Natural killer cell (primary cell): ENCODE measurements around the gene DAAM2. TPM values are rescaled to one million over a fixed set of nuclear protein-coding genes. Genes with fewer than 3 reads are reported as not detected.

Experiments used
- ATAC-seq, 3 donors: fragments of 150-1000 bp in 2 of 3; fragments of 200-7000 bp in 1 of 3; cut with Tn5 transposase; 1 replicate in 1 of 3; 2 replicates in 2 of 3; pipeline ENCODE4 v1.10.0; 2021; ENCODE audit warnings: mild to moderate bottlenecking in 2 of 3, moderate library complexity in 2 of 3
- DNase-seq, 2 donors: peaks; one replicate each; pipeline versions ENCODE4 v3.0.0 to v3.0.0-alpha.2; 2013 to 2021; ENCODE audit warnings: mixed read lengths in 1 of 2
- H3K27ac ChIP-seq: one replicate; pipeline ENCODE4 v1.5.1; 2013; ENCODE audit warnings: mild to moderate bottlenecking, low read length
- H3K27me3 ChIP-seq: one replicate; pipeline ENCODE4 v1.6.1; 2013; ENCODE audit warnings: low read length; ENCODE audit not compliant: control insufficient read depth, insufficient read depth
- H3K36me3 ChIP-seq: one replicate; pipeline ENCODE4 v1.6.1; 2013; ENCODE audit warnings: low read length; ENCODE audit not compliant: control insufficient read depth, insufficient read depth
- H3K4me1 ChIP-seq: one replicate; pipeline ENCODE4 v1.6.1; 2013; ENCODE audit warnings: low read length; ENCODE audit not compliant: control insufficient read depth, insufficient read depth
- H3K4me3 ChIP-seq: one replicate; pipeline ENCODE4 v1.5.1; 2013; ENCODE audit warnings: low read length
- H3K9me3 ChIP-seq: one replicate; pipeline ENCODE4 v1.6.1; 2013; ENCODE audit warnings: low read length; ENCODE audit not compliant: control insufficient read depth, insufficient read depth
- H3K27ac Mint-ChIP-seq, 2 donors: one replicate each; pipeline ENCODE4 v1.8.0; 2022; ENCODE audit warnings: mild to moderate bottlenecking in 2 of 2, mixed read lengths in 2 of 2, moderate library complexity in 1 of 2
- H3K27me3 Mint-ChIP-seq, 2 donors: one replicate each; pipeline ENCODE4 v1.8.0; 2022; ENCODE audit warnings: low read depth in 2 of 2, mixed read lengths in 2 of 2
- H3K36me3 Mint-ChIP-seq: one replicate; pipeline ENCODE4 v1.8.0; 2022; ENCODE audit warnings: mixed read lengths
- H3K4me1 Mint-ChIP-seq, 2 donors: one replicate each; pipeline ENCODE4 v1.8.0; 2022; ENCODE audit warnings: mixed read lengths in 2 of 2
- H3K4me3 Mint-ChIP-seq: one replicate; pipeline ENCODE4 v1.8.0; 2022; ENCODE audit warnings: mild to moderate bottlenecking, moderate library complexity, mixed read lengths
- H3K9me3 Mint-ChIP-seq, 2 donors: one replicate each; pipeline ENCODE4 v1.8.0; 2022; ENCODE audit warnings: mixed read lengths in 2 of 2
- CTCF ChIP-seq: fragments of 200-600 bp; IDR thresholded peaks from one replicate; pipeline ENCODE4 v1.8.0; 2022; ENCODE audit warnings: antibody characterized with exemption
- WGBS: methylation state at CpG from one replicate; pipeline ENCODE4 v1.1.7; 2013; ENCODE audit warnings: missing lambda C conversion rate; ENCODE audit not compliant: insufficient coverage; 5-methylcytosine and 5-hydroxymethylcytosine counted together
- intact Hi-C: fragments of 100-400 bp; cut with micrococcal nuclease; formaldehyde crosslinking; loops from one replicate; pipeline ENCODE4 v1.14.2; 2022
- total RNA-seq, 4 donors: library from RNA; stranded (reverse); fragments of 120-200 nt in 1 of 4; gene quantifications; one replicate each; pipeline versions ENCODE4 v1.2.3 to v1.2.4, GENCODE V29; 2013 to 2022

Gene DAAM2
- total RNA-seq, 3 donors from 2014 or later (not counting 1 experiment from before 2014, with no cell fraction given): not detected

DNA sequence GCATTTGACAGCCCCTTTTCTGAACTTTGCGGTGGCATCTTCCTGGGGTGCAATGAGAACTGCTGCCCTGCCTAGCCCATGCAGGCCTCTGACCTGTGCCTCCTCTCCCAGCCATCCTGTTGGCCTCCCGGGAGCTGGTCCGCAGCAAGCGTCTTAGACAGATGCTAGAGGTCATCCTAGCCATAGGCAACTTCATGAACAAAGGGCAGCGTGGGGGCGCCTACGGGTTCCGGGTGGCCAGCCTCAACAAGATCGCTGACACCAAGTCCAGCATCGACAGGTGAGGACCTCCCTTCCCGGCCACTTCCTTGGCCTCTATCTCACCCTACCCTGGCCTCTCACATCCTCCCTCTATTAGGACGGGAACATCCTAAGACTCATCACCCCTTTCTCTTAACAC, 104.5 kb downstream of the DAAM2 start:
- H3K4me3 Mint-ChIP-seq: no peak overlapping the region
- no peak overlapping the region for H3K27ac Mint-ChIP-seq
- no peak for DNase-seq
- no peak for ATAC-seq
- H3K27me3 ChIP-seq: no peaks in the 10 kb centered on the region
- H3K4me1 Mint-ChIP-seq: no peaks in the 10 kb centered on the region
- H3K27me3 Mint-ChIP-seq: peaks cover 11 to 18% of the 10 kb centered on the region in 2 donors
- H3K36me3 ChIP-seq: no peaks in the 10 kb centered on the region
- H3K4me3 ChIP-seq: no peak overlapping the region
- no peaks in the 10 kb centered on the region for H3K4me1 ChIP-seq
- H3K9me3 Mint-ChIP-seq: no peaks in the 10 kb centered on the region
- H3K27ac ChIP-seq: no peak overlapping the region
- H3K36me3 Mint-ChIP-seq: no peaks in the 10 kb centered on the region
- 85% methylated on average over 12 of the region's 12 CpGs for WGBS
- intact Hi-C loops: no loop called here
- no peaks in the 10 kb centered on the region for H3K9me3 ChIP-seq
- no peak for TF ChIP-seq CTCF

GRCh38 chr6:39897698-39898097, 105.5 kb downstream of the DAAM2 start:
- TF ChIP-seq CTCF: no peak
- intact Hi-C loops: no loop called here

GRCh38 chr6:39898625-39899024, 106.4 kb downstream of the DAAM2 start:
- no peaks in the 10 kb centered on the region for H3K4me1 ChIP-seq
- Mint-ChIP-seq H3K4me1 (no peaks in the 10 kb centered on the region), H3K9me3 (no peaks in the 10 kb centered on the region), H3K36me3 (no peaks in the 10 kb centered on the region), H3K27ac (no peak overlapping the region), H3K4me3 (no peak overlapping the region), H3K27me3 (peaks cover 8 to 11% of the 10 kb centered on the region in 2 donors)
- H3K27ac ChIP-seq: no peak overlapping the region
- no peak overlapping the region for H3K4me3 ChIP-seq
- intact Hi-C loops: no loop called here
- H3K9me3 ChIP-seq: no peaks in the 10 kb centered on the region
- no peak for ATAC-seq
- H3K27me3 ChIP-seq: no peaks in the 10 kb centered on the region
- DNase-seq: no peak
- 87% methylated on average over 4 of the region's 4 CpGs for WGBS
- H3K36me3 ChIP-seq: no peaks in the 10 kb centered on the region
- TF ChIP-seq CTCF: no peak

More at GRCh38 chr6:39897698-39898097, 105.5 kb downstream of the DAAM2 start:
- no peaks in the 10 kb centered on the region for H3K36me3 ChIP-seq
- no peaks in the 10 kb centered on the region for H3K4me1 Mint-ChIP-seq
- H3K27me3 ChIP-seq: no peaks in the 10 kb centered on the region
- DNase-seq: no peak
- no peak overlapping the region for H3K27ac Mint-ChIP-seq
- no peaks in the 10 kb centered on the region for H3K9me3 ChIP-seq
- H3K9me3 Mint-ChIP-seq: no peaks in the 10 kb centered on the region
- 73% methylated on average over 2 of the region's 3 CpGs for WGBS
- peaks cover 8 to 11% of the 10 kb centered on the region in 2 donors for H3K27me3 Mint-ChIP-seq
- H3K27ac ChIP-seq: no peak overlapping the region
- no peaks in the 10 kb centered on the region for H3K36me3 Mint-ChIP-seq
- H3K4me1 ChIP-seq: no peaks in the 10 kb centered on the region
- no peak for ATAC-seq
- H3K4me3 Mint-ChIP-seq: no peak overlapping the region
- no peak overlapping the region for H3K4me3 ChIP-seq

DNA sequence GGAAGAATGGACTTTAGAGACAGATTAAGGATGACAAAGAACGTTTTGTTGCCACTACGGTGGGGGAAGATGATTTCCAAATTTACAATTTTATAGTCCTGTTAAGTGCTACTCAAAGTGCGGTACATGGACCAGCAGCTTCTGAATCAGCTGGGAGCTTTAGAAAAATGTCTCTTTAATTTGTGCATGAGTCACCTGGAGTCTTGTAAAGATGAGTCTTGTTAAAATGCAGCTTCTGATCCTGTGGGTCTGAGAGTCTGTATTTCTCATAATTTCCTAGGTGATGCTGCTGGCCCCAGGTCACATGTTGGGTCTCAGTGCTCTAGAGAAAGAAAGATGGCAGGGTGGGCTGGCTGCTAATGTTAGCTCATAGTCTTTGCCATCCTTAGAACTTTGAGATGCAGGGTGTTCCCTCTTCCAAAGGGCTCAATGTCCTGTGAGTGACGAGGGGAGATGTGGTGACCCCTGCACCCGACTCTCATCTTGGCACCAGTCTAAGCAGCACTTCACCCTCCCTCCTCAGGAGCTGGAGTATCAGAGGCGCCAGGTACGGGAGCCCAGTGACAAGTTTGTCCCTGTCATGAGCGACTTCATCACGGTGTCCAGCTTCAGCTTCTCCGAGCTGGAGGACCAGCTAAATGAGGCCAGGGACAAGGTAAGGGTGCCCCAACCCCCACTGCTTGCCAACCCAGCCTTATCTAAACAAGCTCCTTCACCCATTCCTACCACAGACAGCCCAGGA, 107.5 kb downstream of the DAAM2 start:
- Mint-ChIP-seq H3K9me3 (no peaks in the 10 kb centered on the region), H3K27me3 (peaks cover 8 to 11% of the 10 kb centered on the region in 2 donors), H3K36me3 (no peaks in the 10 kb centered on the region), H3K27ac (no peak overlapping the region), H3K4me3 (no peak overlapping the region), H3K4me1 (no peaks in the 10 kb centered on the region)
- DNase-seq (no peak), ATAC-seq (no peak)
- H3K4me1 ChIP-seq: no peaks in the 10 kb centered on the region
- H3K36me3 ChIP-seq: no peaks in the 10 kb centered on the region
- no peaks in the 10 kb centered on the region for H3K9me3 ChIP-seq
- H3K27ac ChIP-seq: no peak overlapping the region
- intact Hi-C loops: no loop called here
- H3K27me3 ChIP-seq: no peaks in the 10 kb centered on the region
- no peak for TF ChIP-seq CTCF
- 87% methylated on average over 10 of the region's 10 CpGs for whole genome bisulfite sequencing
- H3K4me3 ChIP-seq: no peak overlapping the region
